Stimulated activated CD4-positive, alpha-beta T cell treated with anti-CD3 and anti-CD28 coated beads, Interleukin-1b, Interleukin-23, amount 100 ng/mL, for 48 hours (primary cell): ENCODE results near the gene DPP8.
A peak's percentile ranks its signal among the peaks of the same experiment; 100 is the strongest.
"Not testable (repeated sequence)": the region's sequence is repeated elsewhere in the genome, so short reads cannot be mapped to it uniquely, and the experiment has no call there.

ENCODE experiments used
- DNase-seq: peaks from one replicate; pipeline ENCODE4 v3.0.0-alpha.2; 2020

Gene DPP8

DNA sequence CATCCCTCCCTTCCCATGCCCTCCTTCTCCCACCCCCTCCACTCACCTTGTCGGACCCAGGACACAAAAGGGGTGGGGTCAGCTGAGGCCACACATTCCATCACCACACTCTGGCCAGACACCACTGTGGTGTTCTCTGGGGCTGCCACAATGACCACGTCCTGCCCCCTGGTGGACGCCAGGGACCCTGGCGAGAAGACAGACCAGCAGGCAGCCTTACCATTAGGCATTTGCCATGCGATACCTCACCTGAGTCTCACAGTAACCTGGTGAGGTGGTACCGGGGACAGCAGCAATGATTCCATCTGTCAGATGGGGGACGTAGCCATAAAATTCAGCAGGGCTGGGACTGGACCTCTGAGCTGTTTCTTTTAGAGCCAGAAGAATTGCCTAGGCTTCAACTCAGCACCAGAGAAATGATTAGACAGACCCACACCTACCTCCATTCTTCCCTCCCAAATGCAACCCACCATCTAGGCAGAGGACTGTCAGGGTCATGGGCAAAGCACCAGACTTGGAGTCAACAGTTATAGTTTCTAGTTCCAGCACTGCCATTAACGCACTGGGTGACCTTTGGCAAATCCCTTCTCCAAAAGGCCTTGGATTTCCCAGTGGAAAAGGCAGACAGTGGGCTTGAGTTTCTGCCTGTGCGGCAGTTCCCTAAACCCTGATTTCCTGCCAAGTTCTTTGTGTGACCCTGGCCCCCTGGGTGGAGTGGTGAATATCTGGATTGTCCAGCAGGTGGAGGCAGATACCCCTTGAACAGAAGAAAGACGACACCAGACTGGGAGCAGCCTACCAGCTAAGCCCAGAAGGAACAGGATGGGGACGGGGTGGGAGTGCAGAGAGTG is 116.5 kb downstream of the DPP8 start:
- peak; percentile 45 for DNase-seq

DNA sequence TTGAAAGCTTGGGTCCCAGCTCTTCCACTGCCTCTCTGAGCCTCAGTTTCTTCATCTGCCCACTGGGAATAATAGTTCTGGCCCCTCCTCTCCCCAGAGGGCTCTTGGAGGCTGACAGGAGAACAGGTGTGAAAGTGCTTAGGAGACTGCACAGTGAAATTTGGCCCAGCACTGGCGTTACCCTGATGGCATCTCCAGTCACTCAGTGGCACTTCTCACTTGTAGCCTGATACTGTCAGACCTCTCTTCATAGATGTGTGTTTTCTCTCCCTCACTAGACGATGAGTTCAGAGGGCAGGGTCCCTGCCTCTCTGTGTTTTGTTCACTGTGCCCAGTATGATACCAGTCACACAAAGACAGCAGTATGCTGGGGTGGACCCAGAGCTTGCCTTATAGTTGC is 117.5 kb downstream of the DPP8 start:
- DNase-seq = no peak

DNA sequence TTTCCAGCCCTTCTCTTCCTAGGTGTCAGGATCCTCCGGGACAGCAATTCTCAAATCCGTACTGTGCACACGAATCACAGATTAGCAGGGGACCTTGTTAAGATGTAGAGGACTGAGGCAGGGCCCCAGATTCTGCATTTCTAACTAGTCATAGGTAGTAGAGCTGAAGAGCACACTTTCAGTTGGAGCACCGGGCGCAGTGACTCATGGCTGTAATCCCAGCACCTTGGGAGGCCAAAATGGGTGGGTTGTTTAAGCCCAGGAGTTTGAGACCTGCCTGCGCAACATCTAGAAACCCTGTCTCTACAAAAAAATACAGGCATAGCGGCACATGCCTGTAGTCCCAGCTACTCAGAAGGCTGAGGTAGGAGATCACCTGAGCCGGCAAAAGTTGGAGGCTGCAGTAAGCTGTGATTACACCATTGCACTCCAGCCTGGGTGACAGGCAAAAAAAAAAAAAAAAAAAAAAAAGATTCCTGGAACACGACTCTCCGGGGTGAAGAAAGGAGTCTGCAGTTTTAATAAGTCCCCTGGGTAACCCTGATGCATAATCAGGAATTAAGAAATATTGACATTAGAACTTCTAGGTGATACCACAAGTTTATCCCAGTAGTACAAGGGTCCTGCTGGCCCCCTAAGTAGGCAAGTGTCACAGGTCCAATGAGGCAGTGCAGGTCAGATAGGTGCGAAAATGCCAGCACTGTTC is 118.3 kb downstream of the DPP8 start:
- DNase-seq = no peak

DNA sequence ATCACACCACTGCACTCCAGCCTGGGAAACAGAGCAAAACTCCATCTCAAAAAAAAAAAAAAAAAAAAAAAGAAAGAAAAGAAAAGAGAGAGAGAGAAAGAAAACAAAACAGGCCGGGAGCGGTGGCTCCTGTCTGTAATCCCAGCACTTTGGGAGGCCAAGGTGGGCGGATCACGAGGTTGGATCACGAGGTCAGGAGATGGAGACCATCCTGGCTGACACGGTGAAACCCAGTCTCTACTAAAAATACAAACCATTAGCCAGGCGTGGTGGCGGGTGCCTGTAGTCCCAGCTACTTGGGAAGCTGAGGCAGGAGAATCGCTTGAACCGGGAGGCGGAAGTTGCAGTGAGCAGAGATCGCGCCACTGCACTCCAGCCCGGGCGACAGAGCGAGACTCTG is 119.0 kb downstream of the DPP8 start:
- not testable (repeated sequence) for DNase-seq

DNA sequence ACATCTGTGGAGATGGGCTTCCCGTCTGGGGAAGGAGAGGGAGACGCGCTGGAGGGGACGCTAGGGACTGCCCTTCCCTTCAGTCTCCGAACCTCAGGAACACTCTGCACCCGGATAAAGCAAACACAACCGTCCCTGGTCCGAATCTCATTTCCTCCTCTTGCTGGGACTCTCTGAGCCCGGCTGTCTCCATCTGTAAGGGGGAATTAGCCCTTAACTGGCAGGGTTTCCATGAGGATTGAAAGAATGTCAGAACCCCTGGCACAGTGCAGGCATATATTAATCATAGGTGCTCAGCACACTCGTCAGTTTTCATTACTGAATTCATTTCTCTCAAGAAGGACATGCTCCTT is 120.5 kb downstream of the DPP8 start:
- no peak for DNase-seq

DNA sequence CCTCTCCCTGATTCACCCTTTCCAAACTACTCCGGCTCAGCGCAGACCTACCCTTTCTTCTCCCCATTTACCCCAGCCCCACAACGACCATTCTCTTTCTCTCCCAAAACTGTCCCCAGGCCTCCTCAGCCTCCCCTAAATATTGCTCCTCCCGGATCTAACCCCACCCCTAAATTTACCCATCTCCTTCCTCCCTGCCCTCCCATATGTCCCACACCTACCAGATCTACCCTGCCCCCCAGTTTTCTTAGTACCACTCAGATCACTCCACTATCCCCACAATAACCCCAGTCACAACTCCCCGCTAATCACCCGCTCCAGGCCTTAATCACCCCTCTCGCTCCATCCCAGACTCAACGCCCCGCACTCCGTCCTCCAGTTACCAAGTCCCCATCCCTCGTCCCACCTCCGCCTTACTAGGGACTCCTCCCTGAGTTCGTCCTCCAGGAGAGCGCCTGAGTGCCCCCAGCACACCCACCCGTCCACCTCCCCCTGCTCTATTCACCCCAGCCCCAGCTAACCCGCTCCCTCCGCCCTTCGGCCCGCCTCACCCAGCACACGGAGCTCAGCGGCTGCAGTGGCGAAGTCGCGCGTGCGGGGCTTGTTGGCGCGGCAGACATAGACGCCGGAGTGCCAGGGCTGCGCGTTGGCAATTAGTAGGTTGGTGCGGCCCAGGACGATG is 121.1 kb downstream of the DPP8 start:
- DNase-seq = no peak

DNA sequence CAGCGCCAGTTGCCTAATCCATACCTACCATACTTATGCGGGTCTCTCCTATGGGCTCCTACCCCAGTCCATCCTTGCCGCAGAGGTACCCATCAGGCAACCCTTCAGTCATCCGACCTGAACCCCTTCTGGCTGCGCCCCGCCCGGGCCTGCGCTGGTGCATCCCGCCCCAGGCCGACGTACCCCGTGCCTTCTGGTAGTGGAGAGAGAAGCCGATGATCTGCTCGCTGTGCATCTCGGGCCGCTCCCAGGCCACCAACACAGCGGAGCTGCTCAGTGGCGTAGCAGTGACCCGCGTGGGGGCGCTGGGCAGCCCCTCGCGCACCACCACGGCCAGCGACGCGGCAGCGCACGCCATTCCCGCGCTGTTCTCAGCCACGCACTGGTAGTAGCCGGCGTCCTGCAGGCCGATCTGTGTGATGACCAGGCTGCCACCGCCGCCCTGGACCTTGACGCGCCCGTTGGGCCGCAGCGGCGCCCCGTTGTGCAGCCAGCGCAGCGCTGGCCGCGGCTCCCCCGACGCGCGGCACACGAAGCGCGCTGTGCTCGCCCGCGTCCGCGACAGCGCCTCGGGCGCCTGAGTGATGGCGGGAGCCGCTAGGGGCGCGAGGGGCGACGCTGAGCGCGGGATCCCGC is 121.8 kb downstream of the DPP8 start:
- DNase-seq = no peak

DNA sequence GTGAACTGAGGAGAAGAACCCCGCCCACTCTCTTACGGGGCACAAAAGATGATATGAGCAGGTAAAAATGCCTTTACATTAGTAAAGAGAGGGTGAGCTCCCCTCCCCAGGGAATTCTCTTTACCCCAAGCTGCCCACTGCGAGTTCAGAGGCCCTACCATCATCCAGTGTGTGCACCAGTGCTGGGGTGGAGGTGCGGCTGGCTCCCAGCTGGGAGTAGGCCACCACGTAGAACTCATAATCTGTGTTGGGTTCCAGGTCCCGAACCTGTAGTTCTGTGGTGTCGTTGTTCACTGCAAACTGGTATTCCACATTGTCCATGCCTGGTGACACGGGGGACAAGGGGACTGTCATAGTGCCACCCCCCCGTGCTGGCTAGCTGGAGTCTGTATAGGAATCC is 122.6 kb downstream of the DPP8 start:
- no peak for DNase-seq

DNA sequence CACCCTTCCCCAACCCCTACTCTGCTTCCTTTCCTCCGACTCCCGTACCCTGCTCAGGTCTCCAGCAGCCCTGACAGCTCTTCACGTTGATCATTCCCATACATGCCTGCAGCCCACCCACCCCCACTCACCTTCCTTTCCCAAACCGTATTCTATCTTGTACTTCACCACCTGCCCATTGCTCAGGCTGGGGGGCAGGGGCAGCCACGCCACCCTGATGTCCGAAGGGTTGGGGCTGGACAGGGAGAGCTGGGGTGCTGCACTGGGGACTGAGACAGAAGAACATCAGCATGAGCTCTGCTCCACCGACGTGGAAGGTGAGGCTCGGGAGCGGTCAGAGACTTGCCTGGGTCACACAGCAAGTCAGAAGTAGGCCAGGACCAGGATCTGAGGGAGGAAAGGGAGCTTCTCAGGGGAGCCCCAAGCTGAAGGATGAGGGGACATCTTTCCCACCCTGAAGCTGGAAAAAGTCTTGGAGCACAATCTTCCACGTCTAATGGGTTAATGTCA is 123.2 kb downstream of the DPP8 start:
- no peak for DNase-seq

DNA sequence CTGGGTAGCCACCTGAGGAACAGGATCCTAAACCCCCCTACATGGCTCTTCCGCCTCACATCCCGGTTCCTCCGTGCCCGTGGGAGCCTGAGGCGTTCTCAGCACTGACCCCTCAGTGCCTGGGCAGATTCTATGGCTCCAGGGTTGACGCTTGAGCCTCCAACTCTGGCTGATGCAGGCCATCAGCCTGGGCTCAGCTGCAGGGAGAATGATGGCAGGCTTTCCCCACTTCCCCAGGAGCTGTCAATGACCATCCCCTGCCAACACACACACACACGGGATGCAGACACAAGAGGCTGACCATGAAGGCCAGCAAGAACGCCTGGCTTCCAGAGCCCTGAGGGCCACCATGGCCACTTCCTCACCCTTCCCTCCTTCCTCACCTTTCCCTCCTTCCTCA is 123.9 kb downstream of the DPP8 start:
- DNase-seq = no peak

DNA sequence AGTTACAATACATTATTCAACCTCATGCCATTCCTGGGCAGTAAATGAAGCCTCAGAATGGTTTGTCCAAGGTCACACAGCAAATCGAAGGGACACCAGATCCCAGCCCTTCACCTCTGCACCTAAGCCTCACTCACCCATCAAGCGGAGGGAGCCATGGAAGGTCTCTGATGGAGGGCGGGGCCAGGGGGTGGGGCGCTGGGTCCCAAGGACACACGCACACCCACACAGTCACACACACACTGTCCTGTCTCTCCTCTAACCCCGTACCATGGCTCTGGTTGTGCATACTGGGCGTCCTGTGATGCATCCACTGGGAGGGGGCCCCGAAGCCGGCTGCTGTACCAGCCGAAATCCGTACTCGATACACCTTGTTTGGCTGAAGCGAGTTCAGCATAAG is 124.4 kb downstream of the DPP8 start:
- DNase-seq = no peak
